ENCODE results near the gene POLN. TPM values are rescaled to one million over a fixed set of nuclear protein-coding genes. Genes with fewer than 3 reads are reported as not detected.

Gene POLN
- total RNA-seq, 4 donors from 2014 or later, result 0.70 to 6.6 (median 3.2) TPM

- no peak overlapping the region for H3K27ac ChIP-seq
- TF ChIP-seq CTCF (IDR thresholded peaks at IDR 0.05) (no peak), POLR2A (IDR thresholded peaks at IDR 0.05) (no peak)
- H3K4me1 ChIP-seq, result no peaks in the 10 kb centered on the region
- H3K4me3 ChIP-seq, result no peak overlapping the region
- no peaks in the 10 kb centered on the region for H3K9me3 ChIP-seq
- no peaks in the 10 kb centered on the region for H3K27me3 ChIP-seq
- no peaks in the 10 kb centered on the region for H3K36me3 ChIP-seq
- peak in 1 of 3 donors; percentile 38 for DNase-seq
These were observed 158.7 kb downstream of the POLN start for GRCh38 chr4:2083116-2083825.

- TF ChIP-seq CTCF (IDR thresholded peaks at IDR 0.05), result no peak
- no peak for TF ChIP-seq POLR2A (IDR thresholded peaks at IDR 0.05)
- H3K9me3 ChIP-seq, result no peaks in the 10 kb centered on the region
- H3K27ac ChIP-seq, result no peak overlapping the region
- no peaks in the 10 kb centered on the region for H3K36me3 ChIP-seq
- no peak overlapping the region for H3K4me3 ChIP-seq
- H3K4me1 ChIP-seq, result no peaks in the 10 kb centered on the region
- H3K27me3 ChIP-seq, result no peaks in the 10 kb centered on the region
- no peak for DNase-seq
These were observed 159.3 kb downstream of the POLN start for GRCh38 chr4:2082627-2083026.

- H3K4me1 ChIP-seq, result no peaks in the 10 kb centered on the region
- H3K27ac ChIP-seq, result no peak overlapping the region
- TF ChIP-seq CTCF (IDR thresholded peaks at IDR 0.05) (no peak), POLR2A (IDR thresholded peaks at IDR 0.05) (no peak)
- peak in 1 of 3 donors; percentile 24 for DNase-seq
- no peaks in the 10 kb centered on the region for H3K27me3 ChIP-seq
- no peak overlapping the region for H3K4me3 ChIP-seq
- H3K36me3 ChIP-seq, result no peaks in the 10 kb centered on the region
- no peaks in the 10 kb centered on the region for H3K9me3 ChIP-seq
These were observed 159.8 kb downstream of the POLN start for GRCh38 chr4:2082118-2082517.

- H3K4me3 ChIP-seq, result no peak overlapping the region
- no peaks in the 10 kb centered on the region for H3K4me1 ChIP-seq
- H3K27ac ChIP-seq, result no peak overlapping the region
- no peaks in the 10 kb centered on the region for H3K36me3 ChIP-seq
- TF ChIP-seq CTCF (IDR thresholded peaks at IDR 0.05), result no peak
- TF ChIP-seq POLR2A (IDR thresholded peaks at IDR 0.05), result no peak
- no peaks in the 10 kb centered on the region for H3K27me3 ChIP-seq
- no peaks in the 10 kb centered on the region for H3K9me3 ChIP-seq
- DNase-seq, result peak in 1 of 3 donors; percentile 42
These were observed 160.4 kb downstream of the POLN start for GRCh38 chr4:2081540-2081939.

GRCh38 chr4:2080429-2081300, 161.3 kb downstream of the POLN start:
- H3K9me3 ChIP-seq, result no peaks in the 10 kb centered on the region
- no peaks in the 10 kb centered on the region for H3K4me1 ChIP-seq
- no peak for TF ChIP-seq POLR2A (IDR thresholded peaks at IDR 0.05)
- no peak for TF ChIP-seq CTCF (IDR thresholded peaks at IDR 0.05)
- no peak overlapping the region for H3K27ac ChIP-seq
- H3K4me3 ChIP-seq, result no peak overlapping the region
- H3K36me3 ChIP-seq, result no peaks in the 10 kb centered on the region
- no peaks in the 10 kb centered on the region for H3K27me3 ChIP-seq
- DNase-seq, result peak in 1 of 3 donors; percentile 39
